NB4 (cell line): ENCODE results near the gene NAALADL2.

Experiments used
- CTCF ChIP-seq: IDR thresholded peaks from one replicate; pipeline ENCODE4 v1.5.1; 2012; ENCODE audit warnings: low read depth, low read length
- POLR2A ChIP-seq: IDR thresholded peaks from 2 replicates; pipeline ENCODE4 v1.6.1; 2011; ENCODE audit warnings: mild to moderate bottlenecking; ENCODE audit not compliant: insufficient read length; ENCODE audit errors: extremely low read depth
- TF ChIP-seq, protein P1 (sequence below): IDR thresholded peaks from 2 replicates; pipeline ENCODE4 v1.6.1; 2011; ENCODE audit warnings: low read depth, low read length

GRCh38 chr3:174945276-174945675 is 86.1 kb downstream of the NAALADL2 start:
- TF ChIP-seq CTCF = no peak
- no peak for TF ChIP-seq POLR2A
- TF ChIP-seq, protein P1, sequence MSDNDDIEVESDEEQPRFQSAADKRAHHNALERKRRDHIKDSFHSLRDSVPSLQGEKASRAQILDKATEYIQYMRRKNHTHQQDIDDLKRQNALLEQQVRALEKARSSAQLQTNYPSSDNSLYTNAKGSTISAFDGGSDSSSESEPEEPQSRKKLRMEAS = no peak
